ENCODE measurements around the gene MSL1.

Gene MSL1

DNA sequence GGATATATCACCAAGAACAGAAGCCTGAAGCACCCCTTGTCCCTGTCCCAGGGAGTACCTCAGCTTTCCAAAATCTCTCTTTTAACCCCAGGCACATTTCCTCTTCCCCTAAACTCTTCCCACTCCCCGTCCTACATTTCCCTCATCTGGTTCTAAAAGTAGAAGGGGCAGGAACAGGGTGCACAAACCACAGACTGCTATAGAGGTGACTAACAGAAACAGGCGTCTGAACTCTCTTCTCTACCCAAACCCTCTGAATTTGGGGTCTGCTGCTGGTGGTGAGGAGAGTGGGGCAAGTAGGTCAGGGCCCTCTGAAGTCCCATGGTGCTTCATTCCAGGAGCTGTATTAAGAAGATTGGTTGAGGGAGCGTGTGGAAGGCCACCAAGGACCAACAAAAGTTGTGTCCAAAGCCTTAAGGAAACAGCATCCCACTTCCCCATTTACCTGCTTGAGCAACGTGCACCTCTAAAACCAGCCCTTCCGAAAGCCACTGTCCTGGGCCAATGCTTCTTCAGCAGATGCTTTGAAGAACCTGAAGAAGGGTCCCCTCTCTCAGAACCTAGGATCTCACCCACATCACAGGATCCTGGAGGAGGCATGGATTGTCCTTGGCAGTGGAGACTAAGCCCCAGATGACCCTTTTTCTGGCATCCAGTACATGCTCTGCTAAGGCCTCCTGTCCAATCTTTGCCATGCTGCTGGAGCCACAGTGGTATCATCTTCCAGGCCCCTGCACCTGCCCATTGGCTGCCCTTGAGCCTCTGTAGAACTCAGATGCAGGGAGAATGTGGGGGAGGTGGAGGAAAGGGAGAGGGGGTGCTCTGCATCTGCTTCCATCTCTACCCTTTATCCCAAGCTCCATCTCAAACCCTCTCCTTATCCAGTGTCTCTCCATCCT is 15.7 kb upstream of the MSL1 start:
- DNase-seq (ENCODE audit: low read depth) = no peak

DNA sequence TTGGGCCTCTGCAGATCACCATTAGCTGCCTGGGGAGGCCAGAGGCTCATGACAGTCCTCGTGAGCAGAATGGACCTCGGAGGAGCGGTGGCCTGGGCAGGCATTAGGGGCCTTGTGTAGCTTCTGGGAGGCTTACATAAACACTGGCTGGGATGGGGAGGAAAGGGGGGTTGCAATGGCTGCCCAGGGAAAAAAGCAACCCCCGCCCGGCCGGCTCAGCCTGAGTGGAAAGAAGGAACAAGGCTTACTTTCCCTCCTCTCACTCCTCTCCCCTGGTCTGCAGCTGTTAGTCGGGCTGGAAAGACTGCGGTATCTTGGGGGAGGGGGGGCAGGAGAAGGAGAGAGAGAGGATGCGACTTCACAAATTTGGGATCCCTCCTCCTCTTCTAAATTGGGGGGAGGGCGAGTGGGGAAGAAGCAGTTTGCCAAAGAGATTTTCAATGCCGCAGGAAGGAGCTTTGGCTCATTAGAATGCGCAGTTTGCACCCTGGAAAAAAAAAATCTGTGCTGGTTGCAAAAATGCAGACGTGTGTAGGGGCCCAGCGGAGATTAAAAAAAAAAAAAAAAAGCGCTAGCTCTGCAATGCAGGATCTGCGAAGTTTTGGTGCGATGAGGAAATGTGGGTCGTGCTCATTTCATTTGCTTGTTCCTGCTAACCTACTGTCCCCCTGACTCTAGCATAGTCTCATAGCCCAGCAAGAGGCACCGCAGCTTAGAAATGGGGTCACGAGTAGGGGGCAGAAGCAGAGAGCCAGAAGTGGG is 14.8 kb upstream of the MSL1 start:
- no peak for DNase-seq (ENCODE audit: low read depth)

DNA sequence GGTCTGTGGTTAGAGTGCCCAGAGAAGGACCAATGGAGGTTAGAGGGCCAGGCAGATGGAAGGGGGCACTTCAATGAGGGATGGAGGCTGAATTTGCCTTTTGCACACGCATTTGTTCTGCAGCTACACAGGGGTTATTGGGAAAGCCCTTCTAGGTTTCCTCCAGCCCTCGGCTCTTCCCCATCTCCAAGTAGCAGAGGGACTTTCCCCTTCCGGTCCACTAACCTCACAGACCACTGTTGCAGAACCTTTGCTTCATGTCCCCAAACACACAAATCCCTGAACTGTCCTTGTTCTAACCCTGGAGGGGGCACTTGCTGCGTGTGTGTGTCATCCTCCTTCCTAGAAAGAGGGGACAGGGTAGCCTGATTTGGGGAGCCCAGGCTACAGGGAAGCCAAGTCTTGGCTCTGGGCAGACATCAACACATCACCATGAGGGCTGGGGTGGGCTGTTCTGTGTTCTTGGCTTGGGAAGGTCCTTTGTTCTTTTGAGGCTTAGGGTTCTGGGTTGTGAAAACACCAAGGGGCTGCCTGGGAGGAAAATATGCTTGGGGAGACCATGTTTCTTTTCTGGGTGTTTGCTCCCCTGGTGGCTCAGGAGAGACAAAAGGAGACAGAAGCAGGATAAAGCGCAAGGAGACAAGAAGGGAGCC is 14.1 kb upstream of the MSL1 start:
- DNase-seq (ENCODE audit: low read depth) = no peak

DNA sequence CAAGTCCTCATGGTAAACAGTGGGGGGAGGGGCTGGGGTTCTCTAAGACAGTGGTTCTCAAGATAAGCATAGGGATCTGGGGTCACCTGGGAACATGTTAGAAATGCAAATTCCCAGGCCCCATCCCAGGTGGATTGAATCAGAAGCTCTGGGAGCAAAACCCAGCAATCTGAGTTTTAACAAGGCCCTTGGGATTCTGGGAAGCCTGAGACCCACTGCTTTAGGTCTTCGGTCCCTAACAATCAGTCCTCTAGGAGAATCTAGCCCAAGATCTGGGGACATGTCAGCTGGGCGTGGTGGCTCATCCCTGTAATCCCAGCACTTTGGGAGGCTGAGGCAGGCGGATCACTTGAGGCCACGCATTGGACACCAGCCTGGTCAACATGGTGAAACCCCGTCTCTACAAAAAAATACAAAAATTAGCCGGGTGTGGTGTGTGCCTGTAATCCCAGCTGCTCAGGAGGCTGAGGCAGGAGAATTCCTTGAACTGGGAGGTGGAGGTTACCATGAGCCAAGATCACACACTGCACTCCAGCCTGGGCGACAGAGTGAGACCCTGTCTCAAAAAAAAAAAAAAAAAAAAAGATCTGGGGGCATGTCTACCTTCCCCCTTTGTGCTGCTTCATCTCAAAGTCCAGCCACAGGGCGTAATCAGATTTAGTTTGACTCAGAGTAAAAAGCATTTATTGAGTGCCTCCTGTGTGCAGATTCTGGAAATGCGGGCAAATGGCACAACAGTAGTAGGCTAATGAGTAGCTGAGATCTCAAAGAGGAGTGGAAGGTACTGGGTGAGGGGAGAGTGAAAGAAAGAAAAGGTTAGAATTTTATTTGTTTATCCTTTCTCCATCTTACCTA is 12.6 kb upstream of the MSL1 start:
- DNase-seq (ENCODE audit: low read depth) = no peak

DNA sequence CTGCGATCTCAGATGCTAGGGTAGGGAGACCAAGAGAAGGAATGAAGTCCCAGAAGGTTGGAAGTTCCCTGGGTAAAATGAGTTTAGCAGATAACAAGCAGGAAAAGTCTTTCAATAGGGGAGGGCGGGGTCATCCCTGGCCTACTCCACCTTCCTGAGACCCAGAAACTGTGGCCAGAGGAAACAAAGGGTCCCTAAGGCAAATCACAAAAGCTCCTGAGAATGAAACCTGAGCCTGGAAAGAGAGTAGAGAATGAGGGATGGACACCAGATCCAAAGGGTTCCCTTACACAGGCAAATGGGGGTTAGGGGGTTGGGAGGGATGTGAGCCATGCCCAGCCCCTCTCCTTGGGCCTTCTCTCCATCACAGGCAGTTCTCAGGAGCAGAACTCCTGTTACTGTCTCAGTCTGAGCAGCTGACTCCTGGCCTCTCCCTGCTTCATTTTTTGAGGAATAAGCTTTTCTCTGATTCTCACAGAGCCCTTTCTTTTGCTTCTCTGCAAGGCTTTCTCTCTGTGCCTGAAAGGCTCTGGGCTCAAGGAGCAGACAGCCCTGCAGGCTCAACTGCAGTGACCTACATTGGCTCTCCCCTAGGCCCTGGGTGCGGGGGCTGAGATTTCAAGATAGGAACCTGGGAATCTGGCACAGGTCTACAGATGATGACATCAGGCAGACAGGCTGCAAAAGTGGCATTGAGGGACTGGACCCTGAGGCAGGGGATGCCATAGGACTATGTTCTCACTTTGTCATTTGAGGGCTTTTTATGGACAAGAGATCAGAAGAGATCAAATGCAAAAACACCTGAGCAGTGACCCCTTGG is 11.5 kb upstream of the MSL1 start:
- no peak for DNase-seq (ENCODE audit: low read depth)

DNA sequence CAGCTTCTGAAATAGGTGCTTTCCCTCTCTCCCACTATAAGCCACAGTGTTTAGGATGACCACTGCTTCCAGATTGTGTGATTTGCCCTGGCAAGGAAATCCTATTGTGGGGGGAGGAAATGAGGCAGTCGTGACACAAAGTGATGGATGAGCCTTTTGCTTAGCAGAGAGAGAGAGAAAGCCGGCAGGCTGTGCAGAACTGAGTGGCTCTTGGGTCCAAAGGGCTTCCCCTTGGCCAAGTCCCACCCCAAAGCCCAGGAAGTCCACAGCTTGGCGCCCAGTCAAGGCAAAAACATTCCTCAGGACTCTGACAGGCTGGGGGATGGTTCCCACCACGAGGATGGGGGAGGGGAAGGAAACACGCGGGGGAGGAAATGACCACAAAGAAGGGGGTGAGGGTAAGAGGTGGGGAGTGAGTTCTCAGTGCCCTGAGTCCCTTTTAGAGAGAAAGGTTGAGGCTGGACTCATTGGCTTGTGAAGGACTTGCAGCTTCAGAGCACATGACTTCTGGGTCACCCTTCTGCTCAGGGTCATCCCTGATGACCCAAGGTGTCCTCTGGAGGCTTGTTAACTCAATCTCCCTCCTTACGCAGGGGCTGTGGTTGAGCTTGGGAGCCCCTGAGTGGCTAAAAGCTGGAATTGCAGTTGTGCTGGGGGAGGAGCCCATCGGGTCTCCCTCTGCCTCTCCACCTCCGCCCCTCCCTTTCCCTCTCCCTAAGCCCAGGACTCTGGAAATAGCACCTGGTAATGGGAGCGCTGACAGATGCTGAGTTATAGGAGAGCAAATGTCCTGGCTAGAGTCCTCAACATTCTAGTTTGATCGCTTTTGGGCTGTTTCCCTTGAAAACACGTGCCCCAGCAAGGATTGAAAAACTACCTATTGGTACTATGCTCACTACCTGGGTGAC is 10.3 kb upstream of the MSL1 start:
- DNase-seq (ENCODE audit: low read depth) = peak; percentile 50

DNA sequence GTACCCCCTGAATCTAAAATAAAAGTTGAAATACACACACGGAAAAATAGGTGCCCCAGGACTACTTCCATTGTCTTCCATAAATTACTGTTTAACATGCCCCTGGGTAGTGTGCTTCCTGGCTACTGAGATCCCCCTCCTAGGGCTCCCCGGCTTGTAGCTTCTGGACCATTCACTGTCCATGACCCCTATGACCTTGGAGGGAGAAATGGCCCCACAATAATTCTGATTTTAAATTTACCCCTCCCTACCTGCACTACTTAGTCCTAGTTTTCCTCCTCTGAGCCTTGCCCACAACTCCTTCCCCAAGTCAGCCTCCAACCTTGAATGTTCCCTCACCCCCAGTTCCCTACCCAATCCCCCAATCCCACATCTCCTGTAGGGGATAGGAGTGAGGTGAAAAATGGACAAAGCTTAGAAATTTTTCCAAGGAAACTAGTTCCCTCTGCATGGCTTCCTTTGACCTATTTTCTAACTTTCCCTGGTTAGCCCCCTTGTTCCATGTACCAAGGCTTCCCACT is 9.5 kb upstream of the MSL1 start:
- DNase-seq (ENCODE audit: low read depth) = no peak

DNA sequence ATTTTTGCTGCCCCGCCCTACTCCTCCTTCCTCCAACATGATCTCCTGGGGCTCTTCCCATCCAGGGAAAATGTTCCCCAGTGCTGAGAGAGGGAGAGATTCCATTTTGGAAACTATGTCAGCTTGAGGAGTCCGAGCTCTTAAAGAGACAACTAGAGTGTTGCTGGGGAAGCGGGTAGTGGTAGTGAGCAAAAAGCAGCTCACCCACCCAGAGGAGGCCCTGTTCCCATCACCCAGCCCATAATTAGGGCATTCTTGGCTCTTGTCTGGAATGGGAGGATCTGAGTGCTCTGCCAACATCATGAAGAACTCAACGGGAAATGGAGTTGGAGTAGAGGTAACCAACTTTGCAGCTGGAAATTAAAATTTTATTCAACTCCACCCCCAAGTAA is 9.1 kb upstream of the MSL1 start:
- no peak for DNase-seq (ENCODE audit: low read depth)

DNA sequence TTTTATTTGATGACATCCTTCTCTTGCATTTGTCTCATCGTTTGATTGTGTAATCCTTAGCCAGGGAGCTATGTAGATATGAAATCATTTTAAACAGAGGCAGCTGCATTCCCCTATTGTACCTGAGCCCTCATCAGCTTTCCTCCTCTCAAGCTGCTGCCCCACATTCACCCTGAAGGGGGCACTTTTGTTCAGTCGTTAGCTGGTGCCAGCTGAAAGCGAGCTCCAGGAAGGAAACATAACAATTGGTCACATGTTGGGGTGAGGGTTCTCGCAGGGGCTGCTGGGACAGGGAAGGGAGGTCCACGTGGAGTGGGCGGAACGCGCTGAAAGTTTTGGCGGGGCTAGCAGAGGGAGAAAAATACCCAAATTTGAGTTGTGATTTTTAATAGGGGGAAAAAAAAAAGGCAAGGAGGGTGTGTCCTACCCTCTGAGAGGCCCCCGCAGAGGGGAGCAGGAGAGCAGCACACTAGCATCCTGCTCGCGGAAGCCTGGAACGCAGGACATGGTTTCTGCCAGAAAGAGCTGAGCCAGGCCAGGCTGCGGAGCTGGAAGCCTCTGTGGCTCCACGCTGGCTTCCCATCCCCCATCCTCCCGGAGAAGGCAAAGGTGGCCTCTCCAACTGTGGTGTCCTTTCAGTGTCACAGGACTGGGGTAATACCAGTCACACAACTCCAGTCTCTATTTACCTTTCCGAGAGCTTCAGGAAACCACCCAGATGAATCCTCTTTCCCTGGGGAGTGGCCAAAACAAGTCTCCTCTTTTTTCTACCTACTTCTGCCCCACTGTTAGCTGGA is 8.5 kb upstream of the MSL1 start:
- DNase-seq (ENCODE audit: low read depth) = peak; percentile 87

DNA sequence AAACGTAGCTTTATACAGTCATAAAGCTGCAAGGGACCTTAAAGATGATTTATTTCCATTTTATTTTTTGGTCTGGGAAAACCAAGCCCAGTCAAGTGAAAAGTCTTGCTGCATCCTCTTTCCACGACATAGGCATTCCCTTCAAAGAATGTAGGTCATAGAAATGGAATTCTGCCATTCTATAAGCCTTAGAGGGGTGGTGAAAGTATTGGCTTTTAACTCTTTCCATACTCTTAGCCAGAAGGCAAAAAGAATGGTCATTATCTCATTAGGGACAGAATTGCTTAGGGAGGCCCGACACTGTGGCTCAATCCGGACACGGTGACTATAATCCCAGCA is 7.9 kb upstream of the MSL1 start:
- DNase-seq (ENCODE audit: low read depth) = no peak

DNA sequence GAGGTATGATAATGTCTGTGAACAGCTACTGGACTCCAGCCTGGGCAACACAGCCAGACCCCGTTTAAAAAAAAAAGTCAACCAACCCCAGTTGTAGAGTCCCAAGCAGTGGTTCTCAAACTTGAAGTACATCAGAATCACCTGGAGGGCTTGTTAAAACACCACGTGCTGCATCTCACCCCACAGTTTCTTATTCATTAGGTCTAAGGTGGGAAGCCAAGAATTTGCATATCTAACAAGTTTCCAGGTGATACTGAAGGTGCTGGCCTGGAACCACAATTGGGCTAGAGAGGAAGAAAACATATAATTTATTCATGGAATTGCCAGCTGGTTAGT is 6.7 kb upstream of the MSL1 start:
- DNase-seq (ENCODE audit: low read depth) = no peak

DNA sequence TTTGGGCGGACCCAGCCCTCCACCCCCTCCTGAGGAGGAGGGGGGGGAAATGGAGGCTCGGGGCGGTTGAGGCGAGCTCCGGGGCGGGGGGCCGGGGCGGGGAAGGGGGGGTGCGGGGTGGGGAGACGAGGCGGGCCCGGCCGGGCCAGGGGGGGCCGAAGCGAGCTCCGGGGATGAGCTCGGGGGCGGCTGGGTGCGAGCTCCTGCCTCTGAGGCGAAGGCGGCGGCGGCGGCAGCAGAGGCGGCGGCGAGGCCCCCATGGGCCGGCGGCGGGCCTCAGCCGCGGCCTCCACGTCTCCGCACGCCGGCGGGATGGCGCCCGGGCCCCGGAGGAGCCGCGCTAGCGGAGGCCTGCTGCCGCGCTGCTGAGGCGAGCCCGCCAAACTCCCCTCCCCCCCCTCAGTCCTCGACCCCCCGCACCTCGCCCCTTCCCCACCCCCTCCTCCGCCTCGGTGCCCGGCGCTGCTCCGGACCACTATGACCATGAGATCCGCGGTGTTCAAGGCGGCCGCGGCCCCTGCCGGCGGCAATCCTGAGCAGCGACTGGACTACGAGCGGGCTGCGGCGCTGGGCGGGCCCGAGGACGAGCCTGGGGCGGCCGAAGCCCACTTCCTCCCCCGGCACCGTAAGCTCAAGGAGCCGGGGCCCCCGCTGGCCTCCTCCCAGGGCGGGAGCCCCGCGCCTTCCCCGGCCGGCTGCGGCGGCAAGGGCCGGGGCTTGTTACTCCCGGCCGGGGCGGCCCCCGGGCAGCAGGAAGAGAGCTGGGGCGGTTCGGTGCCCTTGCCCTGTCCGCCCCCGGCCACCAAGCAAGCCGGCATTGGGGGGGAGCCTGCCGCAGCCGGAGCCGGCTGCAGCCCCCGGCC is 596 bp downstream of the MSL1 start:
- DNase-seq (ENCODE audit: low read depth) = no peak

DNA sequence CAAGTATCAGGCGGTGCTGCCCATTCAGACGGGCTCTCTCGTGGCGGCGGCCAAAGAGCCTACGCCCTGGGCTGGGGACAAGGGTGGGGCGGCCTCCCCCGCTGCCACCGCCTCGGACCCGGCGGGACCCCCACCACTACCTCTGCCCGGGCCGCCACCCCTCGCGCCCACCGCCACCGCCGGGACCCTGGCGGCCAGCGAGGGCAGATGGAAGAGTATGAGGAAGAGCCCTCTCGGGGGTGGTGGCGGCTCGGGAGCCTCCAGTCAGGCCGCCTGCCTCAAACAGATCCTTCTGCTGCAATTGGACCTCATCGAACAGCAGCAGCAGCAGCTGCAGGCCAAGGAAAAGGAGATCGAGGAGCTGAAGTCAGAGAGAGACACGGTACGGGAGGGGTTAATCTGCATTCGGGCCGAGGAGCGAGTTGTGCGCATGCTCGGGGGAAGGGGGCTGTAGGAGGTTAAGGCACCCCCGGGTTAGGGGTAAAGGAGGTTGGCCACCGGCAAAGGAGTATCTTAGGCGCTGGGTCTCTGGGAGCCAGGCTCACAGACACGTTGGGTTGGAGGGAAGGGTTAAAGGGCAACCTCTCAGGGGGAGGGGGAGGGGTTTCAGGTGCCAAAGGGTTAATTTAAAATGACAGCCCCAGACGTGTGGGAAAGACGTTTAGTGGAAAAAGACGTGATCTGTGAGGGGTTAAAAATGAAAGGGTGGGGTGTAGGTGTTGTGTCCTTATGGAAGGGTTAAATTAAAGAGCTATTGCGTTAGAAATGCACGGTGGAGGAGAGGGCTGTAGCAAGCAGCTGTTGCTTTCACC is 1.4 kb downstream of the MSL1 start:
- peak; percentile 49 for DNase-seq (ENCODE audit: low read depth)

DNA sequence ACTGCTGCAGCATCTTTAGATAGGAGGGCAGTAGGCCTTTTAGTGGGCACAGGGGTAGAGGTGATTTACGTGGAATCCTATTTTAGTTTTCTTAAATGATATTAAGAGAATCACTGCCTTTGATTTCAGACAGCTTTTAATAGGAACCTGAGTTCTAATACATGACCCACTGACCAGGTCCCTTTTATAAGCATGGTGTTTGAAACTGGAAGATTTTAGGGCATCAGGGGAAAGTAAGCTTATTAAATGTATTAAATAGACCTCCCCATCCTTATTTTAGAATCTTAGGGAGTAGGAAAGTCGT is 2.0 kb downstream of the MSL1 start:
- DNase-seq (ENCODE audit: low read depth) = no peak

DNA sequence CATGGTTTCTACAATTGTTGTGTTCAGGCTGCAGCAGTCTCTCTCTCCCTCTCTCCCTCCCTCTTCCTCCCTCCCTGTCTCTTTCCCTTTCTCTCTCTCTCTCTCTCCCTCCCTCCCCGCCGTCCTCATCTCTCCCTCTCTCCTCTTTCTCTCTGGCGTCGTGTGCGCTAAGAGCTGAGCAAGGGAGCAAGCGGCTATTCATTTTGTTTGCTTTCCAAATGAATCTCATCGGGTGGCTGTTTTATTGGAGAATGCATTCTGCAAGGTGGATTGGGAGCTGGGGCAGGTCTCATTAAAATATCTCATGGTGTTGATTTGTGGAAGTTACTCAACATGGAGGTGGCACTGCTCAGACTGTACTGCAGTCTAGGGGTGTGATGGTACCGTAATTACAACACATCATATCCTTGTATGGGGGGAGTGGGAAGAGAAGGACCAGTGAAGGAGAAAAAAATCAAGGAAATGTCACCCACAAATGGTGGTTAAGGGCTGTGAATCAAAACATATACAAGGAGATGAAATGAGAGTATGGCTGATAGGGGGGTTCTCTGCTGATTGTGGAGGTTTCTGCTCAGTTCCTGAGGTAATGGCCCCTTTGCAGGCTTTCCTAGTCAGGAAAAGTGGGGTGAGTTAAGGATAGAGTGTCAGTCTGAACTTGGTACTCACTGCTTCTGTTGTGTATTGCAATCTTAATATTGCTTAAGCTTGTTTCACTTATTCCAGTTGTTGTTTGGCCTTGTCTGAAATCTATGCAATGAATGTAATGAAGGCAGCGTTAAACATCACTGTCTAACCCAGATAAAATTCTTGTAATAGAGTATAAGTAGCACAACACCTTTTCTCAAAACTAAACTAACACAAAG is 2.7 kb downstream of the MSL1 start:
- DNase-seq (ENCODE audit: low read depth) = no peak

DNA sequence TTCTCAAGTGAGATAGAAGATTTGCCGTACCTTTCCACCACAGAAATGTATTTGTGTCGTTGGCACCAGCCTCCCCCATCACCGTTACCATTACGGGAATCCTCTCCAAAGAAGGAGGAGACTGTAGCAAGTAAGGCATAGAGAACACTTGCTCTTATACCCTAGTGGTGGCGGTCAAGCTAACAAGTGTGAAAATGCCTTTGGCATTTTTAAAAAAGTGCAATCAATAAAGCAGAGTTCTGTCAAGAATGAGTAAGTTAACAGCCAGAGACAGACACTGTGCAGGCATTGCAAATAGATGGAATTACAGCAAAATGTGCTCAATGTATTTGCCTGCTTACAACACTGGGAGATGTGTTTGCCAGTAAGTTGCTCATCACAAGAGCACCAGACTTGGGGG is 7.7 kb downstream of the MSL1 start:
- no peak for DNase-seq (ENCODE audit: low read depth)
